AG04450 (cell line): Measurements from ENCODE around the gene DOCK3. TPM values are rescaled to one million over a fixed set of nuclear protein-coding genes. Genes with fewer than 3 reads are reported as not detected.

Experiments
- CTCF ChIA-PET: fragments of 300-600, 350-600 bp; formaldehyde crosslinking; extraction: SDS; loops from one replicate; lab custom pipeline; 2022; ENCODE audit warnings: antibody characterized with exemption, inconsistent platforms; lab: Charles Lee
- POLR2A ChIA-PET: fragments of 350-600 bp; formaldehyde crosslinking; extraction: SDS; loops from one replicate; lab custom pipeline; 2021; ENCODE audit warnings: antibody characterized with exemption, inconsistent platforms; lab: Yijun Ruan, JAX
- DNase-seq: peaks from one replicate; pipeline ENCODE4 v3.0.0-alpha.2; 2011; ENCODE audit warnings: low read depth, low spot score
- H3K27ac ChIP-seq: one replicate; pipeline ENCODE4 v1.5.1; 2012; ENCODE audit warnings: low read depth, low read length, control low read depth
- H3K27me3 ChIP-seq: one replicate; pipeline ENCODE4 v1.6.0; 2012; ENCODE audit warnings: low read length; ENCODE audit not compliant: control insufficient read depth, insufficient read depth
- H3K4me3 ChIP-seq: 2 replicates; pipeline ENCODE4 v1.5.1; 2011; ENCODE audit warnings: mild to moderate bottlenecking, low read depth, low read length, control low read depth
- H3K9me3 ChIP-seq: 2 replicates; pipeline ENCODE4 v1.5.1; 2012; ENCODE audit warnings: low read length; ENCODE audit not compliant: control insufficient read depth, insufficient read depth
- polyA plus RNA-seq: library from polyadenylated mRNA; depleted of rRNA; stranded (reverse); fragments of >200 nt; gene quantifications from 2 replicates; pipeline ENCODE4 v1.2.3, GENCODE V29; 2011
- TF ChIP-seq, protein P1 (sequence below): IDR thresholded peaks from 2 replicates; pipeline ENCODE4 v1.5.1; 2011; ENCODE audit warnings: low read depth, low read length, control low read depth, inconsistent platforms

The DOCK3 gene
- polyA plus RNA-seq, 1 experiment, result 0.07 TPM

GRCh38 chr3:51275111-51275805 is 600.5 kb downstream of the DOCK3 start:
- Histone ChIP-seq H3K9me3 (no peaks in the 10 kb centered on the region), H3K27ac (no peak overlapping the region), H3K27me3 (peaks cover 9% of the 10 kb centered on the region), H3K4me3 (no peak overlapping the region)
- POLR2A ChIA-PET, result no interaction called here
- CTCF ChIA-PET, result interaction anchor here (1.1 to 1.3 kb wide), 2 partner anchors 36 to 175 kb away, joined by 4 read pairs; no protein-coding TSS in a partner anchor
- TF ChIP-seq, protein P1, sequence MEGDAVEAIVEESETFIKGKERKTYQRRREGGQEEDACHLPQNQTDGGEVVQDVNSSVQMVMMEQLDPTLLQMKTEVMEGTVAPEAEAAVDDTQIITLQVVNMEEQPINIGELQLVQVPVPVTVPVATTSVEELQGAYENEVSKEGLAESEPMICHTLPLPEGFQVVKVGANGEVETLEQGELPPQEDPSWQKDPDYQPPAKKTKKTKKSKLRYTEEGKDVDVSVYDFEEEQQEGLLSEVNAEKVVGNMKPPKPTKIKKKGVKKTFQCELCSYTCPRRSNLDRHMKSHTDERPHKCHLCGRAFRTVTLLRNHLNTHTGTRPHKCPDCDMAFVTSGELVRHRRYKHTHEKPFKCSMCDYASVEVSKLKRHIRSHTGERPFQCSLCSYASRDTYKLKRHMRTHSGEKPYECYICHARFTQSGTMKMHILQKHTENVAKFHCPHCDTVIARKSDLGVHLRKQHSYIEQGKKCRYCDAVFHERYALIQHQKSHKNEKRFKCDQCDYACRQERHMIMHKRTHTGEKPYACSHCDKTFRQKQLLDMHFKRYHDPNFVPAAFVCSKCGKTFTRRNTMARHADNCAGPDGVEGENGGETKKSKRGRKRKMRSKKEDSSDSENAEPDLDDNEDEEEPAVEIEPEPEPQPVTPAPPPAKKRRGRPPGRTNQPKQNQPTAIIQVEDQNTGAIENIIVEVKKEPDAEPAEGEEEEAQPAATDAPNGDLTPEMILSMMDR, result no peak
- no peak for DNase-seq

- Histone ChIP-seq H3K27ac (no peak overlapping the region), H3K9me3 (no peaks in the 10 kb centered on the region), H3K4me3 (no peak overlapping the region), H3K27me3 (peaks cover 9% of the 10 kb centered on the region)
- POLR2A ChIA-PET, result no interaction called here
- no peak for DNase-seq
- TF ChIP-seq, protein P1, result no peak
- CTCF ChIA-PET, result interaction anchor here (1.3 kb wide), 1 partner anchor 176 kb away, joined by 4 read pairs; no protein-coding TSS in a partner anchor
Measured at GRCh38 chr3:51276046-51276445, 601.3 kb downstream of the DOCK3 start.

DNA sequence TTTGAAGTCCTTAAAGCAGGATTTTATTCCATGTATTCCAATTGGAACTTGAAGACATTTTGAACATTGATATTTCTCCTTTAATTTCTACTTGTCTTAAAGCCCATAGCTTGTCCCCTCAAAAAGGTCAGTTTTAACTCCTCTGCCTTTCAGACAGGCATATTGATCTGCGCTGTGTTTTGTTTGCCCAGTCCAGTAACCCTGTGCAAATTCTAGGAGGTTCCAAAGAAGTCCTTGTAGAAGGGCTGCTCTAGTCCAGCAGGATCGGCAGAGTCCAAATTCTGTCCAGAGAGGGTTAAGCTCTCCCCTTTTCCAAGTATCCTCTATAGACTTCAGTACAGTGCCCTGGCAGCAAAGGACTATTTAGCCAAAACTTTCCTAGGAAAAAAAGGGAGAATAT is 604.7 kb downstream of the DOCK3 start:
- TF ChIP-seq, protein P1, result no peak
- POLR2A ChIA-PET, result no interaction called here
- no peak overlapping the region for H3K27ac ChIP-seq
- no peak for DNase-seq
- CTCF ChIA-PET, result no interaction called here
- no peak overlapping the region for H3K4me3 ChIP-seq
- H3K27me3 ChIP-seq, result peaks cover 9% of the 10 kb centered on the region
- H3K9me3 ChIP-seq, result no peaks in the 10 kb centered on the region; the same call in 1 of the 2 replicates

DNA sequence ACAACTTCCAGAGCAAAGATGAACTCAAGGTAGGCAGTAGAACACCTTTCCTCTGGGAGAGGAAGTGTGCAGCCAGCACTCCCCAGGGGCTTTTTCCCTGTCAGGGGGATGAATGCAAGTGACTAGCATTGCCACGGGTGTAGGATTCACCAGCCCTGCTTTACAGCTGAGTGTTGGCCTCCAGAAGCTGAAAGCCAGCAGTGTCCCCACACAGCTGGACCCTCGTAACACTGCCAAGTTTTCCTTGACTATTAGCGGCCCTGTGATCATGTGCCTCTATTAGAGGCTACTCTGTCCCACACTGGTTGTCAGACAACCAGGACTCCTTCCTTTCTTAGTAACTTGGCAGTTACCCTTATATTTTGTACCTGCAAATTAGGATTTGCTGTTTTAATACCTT is 605.4 kb downstream of the DOCK3 start:
- POLR2A ChIA-PET, result no interaction called here
- H3K27ac ChIP-seq, result no peak overlapping the region
- no peak for DNase-seq
- peaks cover 9% of the 10 kb centered on the region for H3K27me3 ChIP-seq
- CTCF ChIA-PET, result no interaction called here
- TF ChIP-seq, protein P1, result no peak
- no peaks in the 10 kb centered on the region; the same call in 1 of the 2 replicates for H3K9me3 ChIP-seq
- H3K4me3 ChIP-seq, result no peak overlapping the region

DNA sequence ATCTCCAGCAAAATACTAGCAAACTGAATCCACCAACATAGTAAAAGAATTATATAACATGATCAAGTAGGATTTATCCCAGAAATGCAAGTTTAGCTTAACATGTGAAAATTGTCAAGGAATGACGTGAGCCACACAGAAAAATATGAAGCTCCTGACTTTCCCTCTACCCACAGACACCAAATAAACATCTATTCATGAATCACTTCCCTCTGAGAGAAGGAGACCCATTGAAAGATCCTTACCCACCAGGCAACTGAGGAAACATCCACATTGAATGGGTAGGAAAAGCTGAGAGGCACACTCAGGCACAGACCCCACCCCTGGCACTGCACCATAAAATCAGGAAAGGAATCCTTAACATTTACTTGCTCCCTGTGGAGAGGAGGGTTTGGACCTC is 608.2 kb downstream of the DOCK3 start:
- peak; percentile 15 for DNase-seq
- Histone ChIP-seq H3K9me3 (no peaks in the 10 kb centered on the region; the same call in 1 of the 2 replicates), H3K27ac (no peak overlapping the region), H3K27me3 (peaks cover 3% of the 10 kb centered on the region), H3K4me3 (no peak overlapping the region)
- TF ChIP-seq, protein P1, result no peak
- ChIA-PET CTCF (interaction anchor here (1.0 to 1.1 kb wide), 2 partner anchors 28 to 667 kb away, joined by 3 to 5 read pairs; no protein-coding TSS in a partner anchor), POLR2A (interaction anchor here (0.6 kb wide), 1 partner anchor 57 kb away, joined by 3 read pairs; no protein-coding TSS in a partner anchor)
